Measurements from ENCODE around the gene MRPL12. TPM values are rescaled to one million over a fixed set of nuclear protein-coding genes. Genes with fewer than 3 reads are reported as not detected.

The MRPL12 gene
- 100 to 1,000 TPM; 112 to 118 TPM for total RNA-seq

- intact Hi-C loops (cut with micrococcal nuclease): loop anchor here (1.0 to 2.0 kb wide), 2 partner anchors 9 to 18 kb away; partner anchors contain the start of genes HGS and SLC25A10
- Mint-ChIP-seq H3K4me3 (peak within 1 kb of the TSS; percentile 94), H3K27ac (peak within 1 kb of the TSS; percentile 92), H3K4me1 (ENCODE audit: low read depth) (peaks cover 31% of the 10 kb centered on the region), H3K27me3 (no peaks in the 10 kb centered on the region), H3K36me3 (peaks cover 40% of the 10 kb centered on the region), H3K9me3 (no peaks in the 10 kb centered on the region)
- peak; percentile 93 for DNase-seq
- ChIA-PET POLR2A (interaction anchor here (1.0 to 5.5 kb wide), 13 partner anchors 8 to 395 kb away, joined by 3 to 54 read pairs (median 4); partner anchors contain the start of genes ARL16, HGS, MCRIP1 and P4HB), CTCF (interaction anchor here (1.0 to 2.3 kb wide), 4 partner anchors 10 to 256 kb away, joined by 3 to 13 read pairs (median 6); partner anchors contain the start of genes ARL16 and HGS)
These were observed at the start of gene MRPL12 for GRCh38 chr17:81702934-81703746. MRPL12 (plus strand) TSS chr17:81703367; CDS start chr17:81703502, 135 bp downstream.

DNA sequence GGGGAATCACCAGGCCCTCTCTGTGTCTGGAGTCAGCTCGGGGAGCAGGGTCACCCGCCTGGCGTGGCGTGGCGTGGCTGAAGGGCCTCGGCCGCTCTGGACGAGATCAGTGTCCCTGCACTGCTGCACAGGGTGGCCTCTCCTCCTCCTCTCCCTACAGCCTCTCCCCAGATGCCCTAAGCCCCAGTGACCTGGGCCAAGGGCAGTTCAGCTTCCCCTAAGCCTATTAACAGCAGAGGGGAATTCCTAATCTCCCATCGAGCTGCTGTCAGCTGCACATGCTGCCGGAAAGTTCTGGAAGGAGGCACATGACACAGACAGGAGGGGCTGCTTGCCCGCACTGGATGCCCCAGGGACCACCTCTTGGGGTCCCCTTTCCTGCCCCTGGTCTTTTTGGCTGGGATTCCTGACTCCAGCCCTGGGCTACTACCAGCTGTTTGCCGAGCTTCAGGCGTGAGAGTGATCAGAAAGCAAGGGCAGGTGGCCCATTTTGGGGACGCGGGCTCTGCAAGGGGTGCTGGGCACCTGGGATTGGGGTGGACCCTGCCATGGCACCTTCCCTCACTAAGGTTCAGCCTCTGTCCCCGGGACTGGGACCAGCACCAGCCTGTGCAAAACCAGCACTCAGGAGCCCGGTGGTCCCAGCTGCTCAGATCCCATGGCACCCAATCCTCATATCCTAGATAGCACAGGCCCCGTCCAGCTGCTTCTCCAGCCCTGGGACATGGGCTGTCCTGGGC lies 47.6 kb upstream of the MRPL12 start:
- H3K27me3 Mint-ChIP-seq: peaks cover 12% of the 10 kb centered on the region
- H3K4me3 Mint-ChIP-seq: no peak overlapping the region
- intact Hi-C loops (cut with micrococcal nuclease): no loop called here
- peaks cover 11% of the 10 kb centered on the region for H3K4me1 Mint-ChIP-seq (ENCODE audit: low read depth)
- ChIA-PET POLR2A (no interaction called here), CTCF (no interaction called here)
- H3K27ac Mint-ChIP-seq: no peak overlapping the region
- H3K9me3 Mint-ChIP-seq: no peaks in the 10 kb centered on the region
- H3K36me3 Mint-ChIP-seq: no peaks in the 10 kb centered on the region
- no peak for DNase-seq

DNA sequence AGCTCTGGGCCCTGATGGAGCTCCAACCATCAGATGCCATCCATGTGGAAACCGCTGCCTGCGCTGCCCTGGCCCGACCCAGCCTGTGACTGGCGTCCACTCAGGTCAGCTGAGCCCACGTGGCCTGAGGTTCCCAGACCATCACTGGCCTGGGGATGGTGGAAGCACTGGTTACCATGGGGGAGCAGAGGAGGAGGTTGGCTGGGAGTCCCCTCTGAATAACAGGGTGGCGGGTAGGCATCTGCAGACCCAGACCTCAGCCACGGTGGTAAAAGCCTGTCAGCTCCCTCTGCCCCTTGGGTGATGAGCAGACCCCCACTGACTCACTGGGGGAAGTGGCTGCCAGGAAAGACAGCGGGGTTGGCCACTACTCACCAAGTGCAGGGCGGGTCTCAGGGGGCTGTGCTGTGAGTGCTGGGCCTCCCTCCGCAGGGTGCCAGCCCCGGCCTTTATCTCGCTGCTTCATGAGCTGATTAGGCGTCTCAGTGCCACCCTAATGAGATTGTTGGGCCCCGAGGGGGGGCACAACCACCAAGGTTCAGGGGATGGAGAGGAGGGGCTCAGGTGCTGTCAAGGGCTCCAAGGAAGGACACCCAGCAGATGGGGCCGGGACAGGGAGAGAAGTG lies 46.9 kb upstream of the MRPL12 start, which contains the start of gene PDE6G:
PDE6G (minus strand) TSS at position 425 of the 626 bp plus-strand sequence. CDS start 3,237 bp downstream, outside the sequence.
- H3K27ac Mint-ChIP-seq: no peak within 1 kb of the TSS
- H3K9me3 Mint-ChIP-seq: no peaks in the 10 kb centered on the region
- DNase-seq: no peak
- H3K27me3 Mint-ChIP-seq: peaks cover 11% of the 10 kb centered on the region
- ChIA-PET POLR2A (no interaction called here), CTCF (no interaction called here)
- H3K4me3 Mint-ChIP-seq: no peak within 1 kb of the TSS
- H3K36me3 Mint-ChIP-seq: no peaks in the 10 kb centered on the region
- peaks cover 11% of the 10 kb centered on the region for H3K4me1 Mint-ChIP-seq (ENCODE audit: low read depth)
- intact Hi-C loops (cut with micrococcal nuclease): no loop called here

DNA sequence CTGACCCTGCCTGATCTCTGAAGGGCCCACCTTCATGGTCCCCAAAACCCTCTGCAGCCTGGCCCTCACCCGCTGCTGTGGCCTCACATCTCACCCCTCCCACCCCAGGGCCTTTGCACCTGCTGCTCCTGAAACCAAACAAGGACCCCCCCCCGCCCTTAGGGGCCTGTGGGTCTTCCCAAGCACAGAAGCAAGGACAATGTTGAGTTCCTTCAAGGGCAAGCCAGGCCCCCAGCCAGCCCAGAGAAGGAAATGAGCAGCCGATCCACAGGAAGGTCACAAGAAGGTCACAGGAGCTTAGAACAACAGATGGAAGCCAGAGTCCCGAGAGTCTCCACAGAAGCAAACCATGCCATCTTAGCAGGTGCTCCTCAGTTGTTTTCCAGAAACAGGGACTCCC lies 46.3 kb upstream of the MRPL12 start:
- Mint-ChIP-seq H3K9me3 (no peaks in the 10 kb centered on the region), H3K27me3 (peaks cover 7% of the 10 kb centered on the region), H3K27ac (no peak overlapping the region), H3K4me3 (no peak overlapping the region), H3K4me1 (ENCODE audit: low read depth) (peaks cover 11% of the 10 kb centered on the region), H3K36me3 (no peaks in the 10 kb centered on the region)
- ChIA-PET CTCF (no interaction called here), POLR2A (no interaction called here)
- DNase-seq: no peak
- intact Hi-C loops (cut with micrococcal nuclease): no loop called here

GRCh38 chr17:81659038-81659437 lies 44.1 kb upstream of the MRPL12 start:
- no peaks in the 10 kb centered on the region for H3K27me3 Mint-ChIP-seq
- H3K4me3 Mint-ChIP-seq: no peak overlapping the region
- no peak for DNase-seq
- intact Hi-C loops (cut with micrococcal nuclease): no loop called here
- peaks cover 11% of the 10 kb centered on the region for H3K4me1 Mint-ChIP-seq (ENCODE audit: low read depth)
- ChIA-PET CTCF (interaction anchor here (1.7 kb wide), 1 partner anchor 11 kb away, joined by 3 read pairs; no protein-coding TSS in a partner anchor), POLR2A (interaction anchor here (0.8 kb wide), 1 partner anchor 58 kb away, joined by 3 read pairs; no protein-coding TSS in a partner anchor)
- no peak overlapping the region for H3K27ac Mint-ChIP-seq
- no peaks in the 10 kb centered on the region for H3K9me3 Mint-ChIP-seq
- no peaks in the 10 kb centered on the region for H3K36me3 Mint-ChIP-seq

GRCh38 chr17:81660441-81660840 lies 42.7 kb upstream of the MRPL12 start:
- DNase-seq: no peak
- Mint-ChIP-seq H3K4me3 (no peak overlapping the region), H3K27me3 (no peaks in the 10 kb centered on the region), H3K36me3 (peaks cover 5% of the 10 kb centered on the region), H3K27ac (peak overlapping the region; percentile 38), H3K4me1 (ENCODE audit: low read depth) (peaks cover 25% of the 10 kb centered on the region), H3K9me3 (no peaks in the 10 kb centered on the region)
- intact Hi-C loops (cut with micrococcal nuclease): no loop called here
- ChIA-PET CTCF (interaction anchor here (1.3 to 1.7 kb wide), 2 partner anchors 13 to 60 kb away, joined by 3 read pairs; no protein-coding TSS in a partner anchor), POLR2A (no interaction called here)

DNA sequence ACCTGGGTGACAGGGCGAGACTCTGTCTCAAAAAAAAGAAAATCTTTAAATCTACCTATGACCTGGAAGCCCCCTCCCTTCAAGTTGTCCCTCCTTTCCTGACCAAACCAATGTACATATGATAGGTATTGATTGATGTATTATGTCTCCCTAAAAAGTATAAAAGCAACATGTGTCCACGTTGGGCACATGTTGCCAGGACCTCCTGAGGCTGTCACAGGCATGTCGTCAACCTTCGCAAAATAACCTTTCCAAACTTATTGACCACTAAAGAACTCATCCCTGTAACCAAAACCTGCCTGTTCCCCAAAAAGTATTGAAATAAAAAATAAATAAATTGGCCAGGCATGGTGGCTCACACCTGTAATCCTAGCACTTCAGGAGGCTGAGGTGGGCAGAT lies 41.2 kb upstream of the MRPL12 start:
- ChIA-PET CTCF (no interaction called here), POLR2A (no interaction called here)
- Mint-ChIP-seq H3K4me1 (ENCODE audit: low read depth) (peaks cover 26% of the 10 kb centered on the region), H3K36me3 (peaks cover 14% of the 10 kb centered on the region), H3K27ac (no peak overlapping the region), H3K9me3 (no peaks in the 10 kb centered on the region), H3K4me3 (no peak overlapping the region), H3K27me3 (no peaks in the 10 kb centered on the region)
- DNase-seq: no peak
- intact Hi-C loops (cut with micrococcal nuclease): no loop called here

DNA sequence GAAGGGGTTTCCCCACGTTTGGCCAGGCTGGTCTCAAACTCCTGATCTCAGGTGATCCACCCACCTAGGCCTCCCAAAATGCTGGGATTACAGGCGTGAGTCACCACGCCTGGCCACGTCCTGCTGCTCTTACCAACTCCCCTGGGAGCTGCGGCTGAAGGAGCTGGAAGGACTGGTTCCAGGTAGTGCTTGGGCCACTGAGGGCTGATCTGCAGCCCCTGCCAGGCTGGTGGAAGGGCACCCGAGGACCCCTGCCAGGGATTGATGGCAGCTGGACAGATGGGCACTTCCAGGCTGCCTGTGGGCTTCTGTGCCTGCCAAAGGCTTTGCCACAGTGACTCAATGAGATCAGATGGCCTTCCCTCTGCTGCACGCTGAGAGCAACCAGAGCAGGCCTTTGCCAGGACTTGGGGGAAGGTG lies 39.1 kb upstream of the MRPL12 start:
- CTCF ChIA-PET: no interaction called here
- POLR2A ChIA-PET: interaction anchor here (1.8 kb wide), 1 partner anchor 39 kb away, joined by 10 read pairs; the partner anchor contains the start of gene MRPL12
- peak; percentile 46 for DNase-seq
- Mint-ChIP-seq H3K4me1 (ENCODE audit: low read depth) (peaks cover 38% of the 10 kb centered on the region), H3K9me3 (no peaks in the 10 kb centered on the region), H3K27me3 (no peaks in the 10 kb centered on the region), H3K36me3 (peaks cover 23% of the 10 kb centered on the region), H3K27ac (peak overlapping the region; percentile 94), H3K4me3 (peak overlapping the region; percentile 23)
- intact Hi-C loops (cut with micrococcal nuclease): loop anchor here (2.0 kb wide), 1 partner anchor 27 kb away; the partner anchor contains the start of genes NPLOC4 and TSPAN10

DNA sequence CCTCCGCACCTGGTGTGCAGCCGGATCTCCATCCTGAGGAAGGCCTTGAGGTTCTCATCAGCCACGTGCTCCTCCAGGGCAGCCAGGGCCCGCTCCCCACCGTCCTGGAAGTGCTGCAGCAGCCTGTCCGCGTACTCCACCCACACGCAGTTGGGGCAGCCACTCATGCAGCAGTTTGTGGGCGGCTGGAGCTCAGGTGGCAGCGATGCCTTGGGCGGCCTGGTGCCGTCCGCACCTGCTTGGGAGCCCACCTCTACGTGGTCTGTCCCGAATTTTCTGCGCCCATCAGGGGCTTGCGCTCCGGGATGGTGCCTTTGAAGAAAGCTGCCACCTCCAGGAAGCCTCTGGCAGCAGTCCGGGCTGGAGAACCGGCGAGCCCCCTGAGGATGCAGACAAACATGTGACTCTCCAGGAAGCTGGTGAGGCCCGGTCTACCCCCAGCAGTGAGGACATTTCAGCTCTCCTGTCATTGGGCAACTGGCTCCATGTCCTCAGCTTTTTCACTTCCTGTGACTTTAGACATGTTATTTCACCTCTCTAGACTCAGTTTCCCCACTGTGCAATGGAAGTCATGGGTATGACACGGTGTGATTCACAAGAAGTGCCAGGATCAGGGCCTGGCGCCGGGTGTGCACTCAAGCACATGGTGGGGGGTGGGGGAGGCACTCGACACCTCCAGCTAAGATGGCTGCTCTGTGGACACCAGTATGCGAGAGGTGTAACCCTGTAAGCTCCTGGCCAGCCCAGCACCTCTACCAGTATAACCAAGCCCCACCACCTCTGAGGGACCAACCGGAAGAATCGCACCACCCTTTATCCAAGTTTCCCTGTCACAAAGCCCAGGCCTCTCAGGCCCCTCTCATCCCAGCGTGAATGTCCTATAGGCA lies 37.7 kb upstream of the MRPL12 start:
- Mint-ChIP-seq H3K4me1 (ENCODE audit: low read depth) (peaks cover 41% of the 10 kb centered on the region), H3K27me3 (no peaks in the 10 kb centered on the region), H3K36me3 (peaks cover 32% of the 10 kb centered on the region), H3K27ac (peak overlapping the region; percentile 94), H3K4me3 (peak overlapping the region; percentile 94), H3K9me3 (no peaks in the 10 kb centered on the region)
- ChIA-PET POLR2A (interaction anchor here (0.6 to 2.5 kb wide), 9 partner anchors 19 to 168 kb away, joined by 3 to 26 read pairs (median 4); partner anchors contain the start of genes ARL16, HGS, MCRIP1 and MRPL12), CTCF (interaction anchor here (1.0 to 2.4 kb wide), 2 partner anchors 10 to 18 kb away, joined by 4 to 10 read pairs; partner anchors contain the start of genes ARL16 and HGS)
- intact Hi-C loops (cut with micrococcal nuclease): loop anchor here (1.0 to 5.0 kb wide), 4 partner anchors 18 to 113 kb away; partner anchors contain the start of genes ARL16, FAAP100, NPLOC4 and SLC25A10
- peak; percentile 72 for DNase-seq

- peak; percentile 43 for DNase-seq
- Mint-ChIP-seq H3K36me3 (peaks cover 35% of the 10 kb centered on the region), H3K9me3 (no peaks in the 10 kb centered on the region), H3K27me3 (no peaks in the 10 kb centered on the region), H3K27ac (peak overlapping the region; percentile 94), H3K4me3 (peak overlapping the region; percentile 94), H3K4me1 (ENCODE audit: low read depth) (peaks cover 41% of the 10 kb centered on the region)
- ChIA-PET POLR2A (interaction anchor here (0.9 to 2.5 kb wide), 6 partner anchors 18 to 167 kb away, joined by 3 to 26 read pairs (median 5); partner anchors contain the start of genes ARL16, HGS, MCRIP1 and MRPL12), CTCF (interaction anchor here (1.0 to 2.4 kb wide), 2 partner anchors 10 to 17 kb away, joined by 4 to 10 read pairs; partner anchors contain the start of genes ARL16 and HGS)
- intact Hi-C loops (cut with micrococcal nuclease): loop anchor here (1.0 to 5.0 kb wide), 3 partner anchors 17 to 113 kb away; partner anchors contain the start of genes ARL16, FAAP100 and SLC25A10
These were observed 37.1 kb upstream of the MRPL12 start for GRCh38 chr17:81666092-81666341.
